Smooth muscle cell (in vitro differentiated cells): ENCODE measurements around the gene FOXO3. TPM values are rescaled to one million over a fixed set of nuclear protein-coding genes. Genes with fewer than 3 reads are reported as not detected.

Experiments
- DNase-seq: peaks from one replicate; lab custom pipeline; 2025; ENCODE audit not compliant: unreplicated experiment; lab: John Stamatoyannopoulos, UW
- H2AFZ ChIP-seq: fragments of 200-600 bp; sonication (generic); 2 replicates; pipeline ENCODE4 v1.6.0; 2016; ENCODE audit warnings: antibody characterized with exemption, low read depth, mild to moderate bottlenecking
- H3F3A ChIP-seq: fragments of 200-600 bp; sonication (generic); 2 replicates; pipeline ENCODE4 v1.6.0; 2017; ENCODE audit warnings: antibody characterized with exemption, low read depth
- H3K27ac ChIP-seq: fragments of 200-600 bp; sonication (generic); 2 replicates; pipeline ENCODE4 v1.5.1; 2016; ENCODE audit warnings: low read depth, mild to moderate bottlenecking
- H3K27me3 ChIP-seq: fragments of 200-600 bp; sonication (generic); 2 replicates; pipeline ENCODE4 v1.6.1; 2016; ENCODE audit warnings: low read depth, mild to moderate bottlenecking
- H3K36me3 ChIP-seq: fragments of 200-600 bp; sonication (generic); 2 replicates; pipeline ENCODE4 v1.5.1; 2016; ENCODE audit warnings: low read depth
- H3K4me1 ChIP-seq: fragments of 200-600 bp; sonication (generic); 2 replicates; pipeline ENCODE4 v1.5.1; 2016; ENCODE audit warnings: low read depth
- H3K4me2 ChIP-seq: fragments of 200-600 bp; sonication (generic); 2 replicates; pipeline ENCODE4 v1.6.0; 2016; ENCODE audit warnings: mild to moderate bottlenecking
- H3K4me3 ChIP-seq: fragments of 200-600 bp; sonication (generic); 2 replicates; pipeline ENCODE4 v1.5.1; 2016; ENCODE audit warnings: mild to moderate bottlenecking
- H3K79me2 ChIP-seq: fragments of 200-600 bp; sonication (generic); 2 replicates; pipeline ENCODE4 v1.6.0; 2016; ENCODE audit warnings: low read depth, mild to moderate bottlenecking
- H3K9ac ChIP-seq: fragments of 200-600 bp; sonication (generic); 2 replicates; pipeline ENCODE4 v1.6.0; 2016; ENCODE audit warnings: low read depth
- H3K9me3 ChIP-seq: fragments of 200-600 bp; sonication (generic); replicated peaks from 2 replicates; pipeline ENCODE4 v1.5.1; 2016; ENCODE audit warnings: low read depth
- H4K20me1 ChIP-seq: fragments of 200-600 bp; sonication (generic); 2 replicates; pipeline ENCODE4 v1.6.0; 2016; ENCODE audit warnings: low read depth
- CTCF ChIP-seq: fragments of 200-600 bp; sonication (generic); IDR thresholded peaks from 2 replicates; pipeline ENCODE4 v1.5.1; 2017; ENCODE audit warnings: borderline replicate concordance, mild to moderate bottlenecking, antibody characterized with exemption; ENCODE audit not compliant: insufficient read depth, poor library complexity, severe bottlenecking
- WGBS: methylation state at CpG from one replicate; pipeline ENCODE4 v1.1.7; 2016; ENCODE audit warnings: low lambda C conversion rate; 5-methylcytosine and 5-hydroxymethylcytosine counted together
- polyA plus RNA-seq: library from polyadenylated mRNA; unstranded; fragments of >200 nt; fragmentation: Nextera tagmentation; extraction: Ambion mirVana; gene quantifications from 2 replicates; pipeline ENCODE4 v1.2.1, GENCODE V29; 2016
- total RNA-seq: library from RNA; depleted of rRNA; stranded (reverse); fragments of >200 nt; gene quantifications from 2 replicates; pipeline ENCODE4 v1.2.3, GENCODE V29; 2014

Gene FOXO3
- total RNA-seq (36.2 and 40.3 TPM in 2 replicates), polyA plus RNA-seq (34.7 and 35.9 TPM in 2 replicates)

- Histone ChIP-seq H3K9me3 (no peaks in the 10 kb centered on the region), H2AFZ (peak within 1 kb of the TSS; percentile 57), H3K36me3 (no peaks in the 10 kb centered on the region), H3K27ac (peak within 1 kb of the TSS; percentile 99), H3K4me2 (peak within 1 kb of the TSS; percentile 98), H3K79me2 (peaks cover 42% of the 10 kb centered on the region), H3K4me3 (peak within 1 kb of the TSS; percentile 100), H3F3A (peaks cover 6% of the 10 kb centered on the region), H3K4me1 (peaks cover 31% of the 10 kb centered on the region), H4K20me1 (peaks cover 42% of the 10 kb centered on the region), H3K9ac (peak within 1 kb of the TSS; percentile 99), H3K27me3 (no peaks in the 10 kb centered on the region)
- TF ChIP-seq CTCF, result no peak
- DNase-seq, result peak; percentile 78
- 3% methylated on average over 24 of the region's 110 CpGs for WGBS
Measured at GRCh38 chr6:108560463-108561308, at the start of gene FOXO3. TSS of gene FOXO3 (plus strand) at chr6:108560917. CDS start at chr6:108561209, 292 bp downstream.

- H3K4me2 ChIP-seq, result no peak overlapping the region
- H3K4me1 ChIP-seq, result no peaks in the 10 kb centered on the region
- no peaks in the 10 kb centered on the region for H3K9me3 ChIP-seq
- H3K36me3 ChIP-seq, result no peaks in the 10 kb centered on the region
- no peak overlapping the region for H3K4me3 ChIP-seq
- H3K79me2 ChIP-seq, result no peaks in the 10 kb centered on the region
- no peak overlapping the region for H3K27ac ChIP-seq
- DNase-seq, result no peak
- H4K20me1 ChIP-seq, result no peaks in the 10 kb centered on the region
- H3F3A ChIP-seq, result no peaks in the 10 kb centered on the region
- H2AFZ ChIP-seq, result no peak overlapping the region
- H3K27me3 ChIP-seq, result no peaks in the 10 kb centered on the region
- WGBS, result 82% methylated on average over 5 of the region's 5 CpGs
- H3K9ac ChIP-seq, result no peak overlapping the region
- TF ChIP-seq CTCF, result peak; percentile 25
Measured at GRCh38 chr6:108518714-108519576, 41.8 kb upstream of the FOXO3 start.

GRCh38 chr6:108521616-108522107, 39.1 kb upstream of the FOXO3 start:
- H3K79me2 ChIP-seq, result no peaks in the 10 kb centered on the region
- TF ChIP-seq CTCF, result no peak
- DNase-seq, result no peak
- H3K36me3 ChIP-seq, result no peaks in the 10 kb centered on the region
- no peaks in the 10 kb centered on the region for H3K9me3 ChIP-seq
- no peak overlapping the region for H2AFZ ChIP-seq
- no peaks in the 10 kb centered on the region for H3K4me1 ChIP-seq
- no peaks in the 10 kb centered on the region for H3F3A ChIP-seq
- H3K4me2 ChIP-seq, result no peak overlapping the region
- 80% methylated on average over 1 of the region's 1 CpG for WGBS
- H3K27me3 ChIP-seq, result no peaks in the 10 kb centered on the region
- no peak overlapping the region for H3K4me3 ChIP-seq
- no peak overlapping the region for H3K9ac ChIP-seq
- H3K27ac ChIP-seq, result no peak overlapping the region
- H4K20me1 ChIP-seq, result no peaks in the 10 kb centered on the region
